GM12878 (cell line): ENCODE measurements around the gene ZSWIM6.

Source experiments
- ATF3 ChIP-seq: IDR thresholded peaks from 2 replicates; pipeline ENCODE4 v1.6.1; 2011; ENCODE audit warnings: low read depth, mild to moderate bottlenecking, low read length, moderate library complexity, borderline replicate concordance; ENCODE audit errors: extremely low read depth
- MYC ChIP-seq: IDR thresholded peaks from 2 replicates; pipeline ENCODE4 v1.6.1; 2011; ENCODE audit warnings: mild to moderate bottlenecking, low read length, moderate library complexity, inconsistent platforms; ENCODE audit not compliant: insufficient read depth, insufficient replicate concordance, insufficient read length, severe bottlenecking
- POLR2A ChIP-seq: IDR thresholded peaks from 2 replicates; pipeline ENCODE4 v1.6.1; 2011; ENCODE audit warnings: low read depth, mild to moderate bottlenecking, low read length
- POLR2AphosphoS5 ChIP-seq: IDR thresholded peaks from 2 replicates; pipeline ENCODE4 v1.6.1; 2011; ENCODE audit warnings: mild to moderate bottlenecking, low read length, inconsistent platforms
- SRF ChIP-seq, 2 experiments: IDR thresholded peaks; 2 replicates each; pipeline ENCODE4 v1.6.1; 2011; ENCODE audit warnings: low read depth in 2 of 2, low read length in 2 of 2, mild to moderate bottlenecking in 1 of 2, moderate library complexity in 1 of 2
- STAT1 ChIP-seq: fragments of 450-650 bp; conservative IDR thresholded peaks from 2 replicates; pipeline ENCODE4 v1.6.1; 2014; ENCODE audit warnings: antibody characterized with exemption, mild to moderate bottlenecking
- TARDBP ChIP-seq: IDR thresholded peaks from 2 replicates; pipeline ENCODE4 v1.6.1; 2016; ENCODE audit warnings: borderline replicate concordance
- TCF12 ChIP-seq: IDR thresholded peaks from 2 replicates; pipeline ENCODE4 v1.6.1; 2011; ENCODE audit warnings: low read depth, mild to moderate bottlenecking, low read length
- YBX1 ChIP-seq: fragments of 450-650 bp; IDR thresholded peaks from 2 replicates; pipeline ENCODE4 v1.6.1; 2016; ENCODE audit warnings: antibody characterized with exemption
- ZNF384 ChIP-seq: IDR thresholded peaks from 2 replicates; pipeline ENCODE4 v1.6.1; 2012; ENCODE audit warnings: low read depth, mild to moderate bottlenecking, low read length, improper control_type of control experiment, borderline replicate concordance
- TF ChIP-seq, protein P1 (sequence below): IDR thresholded peaks from 2 replicates; pipeline ENCODE4 v1.6.1; 2012; ENCODE audit warnings: mild to moderate bottlenecking, low read depth, low read length

GRCh38 chr5:61416010-61416409 is 84.0 kb downstream of the ZSWIM6 start:
- TF ChIP-seq, protein P1, sequence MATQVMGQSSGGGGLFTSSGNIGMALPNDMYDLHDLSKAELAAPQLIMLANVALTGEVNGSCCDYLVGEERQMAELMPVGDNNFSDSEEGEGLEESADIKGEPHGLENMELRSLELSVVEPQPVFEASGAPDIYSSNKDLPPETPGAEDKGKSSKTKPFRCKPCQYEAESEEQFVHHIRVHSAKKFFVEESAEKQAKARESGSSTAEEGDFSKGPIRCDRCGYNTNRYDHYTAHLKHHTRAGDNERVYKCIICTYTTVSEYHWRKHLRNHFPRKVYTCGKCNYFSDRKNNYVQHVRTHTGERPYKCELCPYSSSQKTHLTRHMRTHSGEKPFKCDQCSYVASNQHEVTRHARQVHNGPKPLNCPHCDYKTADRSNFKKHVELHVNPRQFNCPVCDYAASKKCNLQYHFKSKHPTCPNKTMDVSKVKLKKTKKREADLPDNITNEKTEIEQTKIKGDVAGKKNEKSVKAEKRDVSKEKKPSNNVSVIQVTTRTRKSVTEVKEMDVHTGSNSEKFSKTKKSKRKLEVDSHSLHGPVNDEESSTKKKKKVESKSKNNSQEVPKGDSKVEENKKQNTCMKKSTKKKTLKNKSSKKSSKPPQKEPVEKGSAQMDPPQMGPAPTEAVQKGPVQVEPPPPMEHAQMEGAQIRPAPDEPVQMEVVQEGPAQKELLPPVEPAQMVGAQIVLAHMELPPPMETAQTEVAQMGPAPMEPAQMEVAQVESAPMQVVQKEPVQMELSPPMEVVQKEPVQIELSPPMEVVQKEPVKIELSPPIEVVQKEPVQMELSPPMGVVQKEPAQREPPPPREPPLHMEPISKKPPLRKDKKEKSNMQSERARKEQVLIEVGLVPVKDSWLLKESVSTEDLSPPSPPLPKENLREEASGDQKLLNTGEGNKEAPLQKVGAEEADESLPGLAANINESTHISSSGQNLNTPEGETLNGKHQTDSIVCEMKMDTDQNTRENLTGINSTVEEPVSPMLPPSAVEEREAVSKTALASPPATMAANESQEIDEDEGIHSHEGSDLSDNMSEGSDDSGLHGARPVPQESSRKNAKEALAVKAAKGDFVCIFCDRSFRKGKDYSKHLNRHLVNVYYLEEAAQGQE: no peak
- TF ChIP-seq MYC (no peak), STAT1 (no peak), ZNF384 (no peak), TARDBP (no peak), POLR2AphosphoS5 (no peak), ATF3 (no peak), POLR2A (no peak), TCF12 (no peak), SRF (IDR thresholded peaks at IDR 0.05; ENCODE audit: low read depth in 2 of 2, low read length in 2 of 2) (no peak), YBX1 (no peak)
